HL-60 (cell line): ENCODE data around the gene WDR20.

Source experiments
- CTCF ChIP-seq: IDR thresholded peaks from one replicate; pipeline ENCODE4 v1.5.1; 2011; ENCODE audit warnings: low read length, control low read depth, inconsistent platforms; ENCODE audit not compliant: insufficient read depth
- POLR2AphosphoS5 ChIP-seq: IDR thresholded peaks from 2 replicates; pipeline ENCODE4 v1.6.1; 2012; ENCODE audit warnings: low read depth
- REST ChIP-seq: IDR thresholded peaks from 2 replicates; pipeline ENCODE4 v1.6.1; 2012; ENCODE audit warnings: low read depth; ENCODE audit not compliant: insufficient replicate concordance

- TF ChIP-seq POLR2AphosphoS5 (no peak), CTCF (no peak), REST (no peak)
Measured at GRCh38 chr14:102138961-102139285, 774 bp upstream of the WDR20 start.
